ENCODE measurements around the gene LMO7.

The LMO7 gene

DNA sequence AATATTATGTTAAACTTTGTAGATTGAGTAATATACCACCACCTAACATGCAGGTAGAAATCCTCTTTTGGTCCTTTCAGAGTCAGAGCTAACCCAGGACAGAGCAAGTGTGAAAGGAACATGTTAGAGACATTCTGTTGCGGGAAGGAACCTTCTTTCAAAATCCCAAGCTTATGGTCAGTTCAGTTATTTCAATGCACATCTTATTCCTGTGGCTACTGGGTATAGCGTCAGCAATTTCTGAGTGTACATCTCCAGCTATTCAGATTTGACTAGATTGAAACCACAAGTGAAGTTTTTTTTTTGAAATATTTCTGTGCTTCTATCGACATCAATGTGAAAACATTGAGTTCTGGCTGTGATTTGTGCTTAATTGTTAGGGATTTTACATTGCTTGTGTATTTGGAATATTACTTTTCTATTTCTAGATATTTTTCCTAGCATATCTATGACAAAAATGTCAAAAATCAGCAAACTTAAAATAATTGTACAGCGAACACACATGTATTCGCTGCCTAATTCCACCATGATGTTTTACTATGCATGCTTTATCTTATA, 165.3 kb downstream of the LMO7 start:
- DNase-seq (ENCODE audit: low spot score) = no peak

DNA sequence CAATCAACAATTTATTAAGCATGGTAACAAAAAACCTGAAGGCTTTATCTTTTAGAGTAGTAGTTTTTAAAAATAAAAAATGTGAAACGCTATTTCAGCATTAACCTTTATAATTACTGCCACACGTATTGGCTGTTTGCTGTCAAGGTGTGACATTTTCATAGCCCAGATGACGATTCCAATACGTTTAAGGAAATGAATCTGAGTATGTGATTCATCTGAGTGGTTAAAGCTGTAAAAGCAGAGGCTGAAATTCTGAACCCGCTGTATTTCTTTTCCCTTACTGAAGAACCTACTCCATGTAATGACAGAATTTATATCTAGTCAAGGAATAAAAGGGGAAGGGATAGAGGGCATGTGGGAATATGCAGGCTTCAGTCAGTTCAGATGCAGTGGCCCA, 166.0 kb downstream of the LMO7 start:
- no peak for DNase-seq (ENCODE audit: low spot score)

DNA sequence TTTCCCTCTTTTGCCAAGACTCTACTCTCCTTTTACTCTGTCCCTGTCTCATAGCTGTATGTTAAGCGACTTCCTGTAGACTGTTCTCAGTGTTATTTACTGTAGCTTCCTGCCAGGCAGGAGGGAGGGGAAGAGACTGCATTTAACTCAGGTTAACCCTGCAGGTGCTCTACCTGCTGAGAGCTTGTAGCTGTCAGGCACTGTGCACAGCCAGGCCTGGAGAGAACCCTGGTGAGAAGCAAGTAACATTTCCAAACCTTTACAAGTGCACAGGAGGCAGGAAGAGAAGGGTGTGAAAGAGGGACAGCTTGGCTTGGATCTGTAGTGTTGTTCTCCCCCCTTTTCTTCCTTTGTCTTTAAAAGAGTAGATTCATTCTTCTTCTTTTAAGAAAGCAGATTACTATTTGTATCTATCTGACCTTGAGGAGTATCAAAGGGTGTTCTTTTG, 167.1 kb downstream of the LMO7 start:
- no peak for DNase-seq (ENCODE audit: low spot score)

DNA sequence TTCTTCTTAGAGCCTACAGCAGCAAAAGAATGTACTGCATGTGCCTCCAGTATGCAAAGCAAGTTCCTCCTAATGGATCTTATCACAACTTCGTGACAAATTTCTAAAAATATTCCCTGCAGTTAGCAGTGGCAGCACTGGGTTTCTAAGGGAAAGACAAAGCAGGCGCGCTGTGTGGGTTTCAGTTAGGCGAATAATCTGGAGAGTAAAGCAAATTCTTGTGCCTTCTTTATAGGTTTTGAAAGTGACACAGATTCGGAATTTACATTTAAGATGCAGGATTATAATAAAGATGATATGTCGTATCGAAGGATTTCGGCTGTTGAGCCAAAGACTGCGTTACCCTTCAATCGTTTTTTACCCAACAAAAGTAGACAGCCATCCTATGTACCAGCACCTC, 167.9 kb downstream of the LMO7 start:
- no peak for DNase-seq (ENCODE audit: low spot score)

DNA sequence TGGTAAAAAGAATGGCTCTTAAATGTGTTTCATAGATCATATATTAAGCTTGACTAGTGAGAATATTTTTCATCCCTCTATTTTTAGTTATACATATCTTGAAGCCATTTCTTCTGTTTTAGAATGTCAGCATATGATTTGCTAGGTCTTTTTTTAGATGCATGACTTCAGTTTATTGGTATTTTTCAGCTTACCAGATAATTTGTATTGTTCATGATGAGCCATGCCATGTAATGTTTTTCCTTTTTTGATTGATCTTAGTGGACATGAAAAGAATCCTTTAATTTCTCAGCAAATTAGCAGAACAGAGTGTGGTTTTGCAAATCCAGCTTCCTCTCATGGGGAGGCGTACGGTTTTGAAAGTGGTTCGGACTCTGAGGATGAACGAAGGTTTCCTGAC, 168.5 kb downstream of the LMO7 start:
- DNase-seq (ENCODE audit: low spot score) = no peak

DNA sequence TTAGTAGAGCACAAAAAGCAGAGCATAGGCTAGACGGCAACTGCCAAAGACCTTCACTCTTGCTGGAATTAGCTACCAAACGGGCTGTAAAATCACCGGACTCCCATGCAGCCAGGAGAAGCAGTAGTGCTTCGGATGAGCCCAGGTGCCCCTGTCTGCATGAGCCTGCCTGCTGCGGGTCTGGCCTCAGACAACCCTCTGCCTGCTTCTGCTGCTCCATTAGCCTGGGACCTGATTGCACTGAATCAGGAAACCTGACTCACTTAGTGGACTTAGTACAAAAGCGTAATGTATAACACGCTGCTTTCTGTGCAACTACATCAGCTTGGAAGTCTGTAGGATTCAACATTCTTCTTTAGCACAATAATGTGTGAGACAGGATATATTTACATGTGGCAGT, 170.0 kb downstream of the LMO7 start:
- no peak for DNase-seq (ENCODE audit: low spot score)

DNA sequence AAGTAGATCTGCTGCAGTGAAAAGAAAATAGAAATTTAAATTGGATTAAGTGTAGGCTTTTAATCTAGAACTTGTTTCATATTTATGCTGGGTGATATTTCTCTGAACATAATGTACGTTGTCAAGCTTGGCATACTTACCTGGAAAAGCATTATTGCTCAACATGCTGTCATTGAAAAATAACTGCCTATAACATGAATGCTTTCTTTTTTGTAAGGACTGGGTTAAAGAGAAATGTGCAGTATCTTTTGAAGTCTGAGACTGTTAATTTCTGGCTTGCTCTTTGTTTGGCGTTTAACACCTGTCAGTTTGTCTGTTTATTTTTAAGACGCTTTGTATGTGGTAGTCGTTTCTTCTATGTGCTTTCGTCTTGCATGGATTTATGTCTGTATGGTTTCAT, 175.2 kb downstream of the LMO7 start:
- DNase-seq (ENCODE audit: low spot score) = no peak

DNA sequence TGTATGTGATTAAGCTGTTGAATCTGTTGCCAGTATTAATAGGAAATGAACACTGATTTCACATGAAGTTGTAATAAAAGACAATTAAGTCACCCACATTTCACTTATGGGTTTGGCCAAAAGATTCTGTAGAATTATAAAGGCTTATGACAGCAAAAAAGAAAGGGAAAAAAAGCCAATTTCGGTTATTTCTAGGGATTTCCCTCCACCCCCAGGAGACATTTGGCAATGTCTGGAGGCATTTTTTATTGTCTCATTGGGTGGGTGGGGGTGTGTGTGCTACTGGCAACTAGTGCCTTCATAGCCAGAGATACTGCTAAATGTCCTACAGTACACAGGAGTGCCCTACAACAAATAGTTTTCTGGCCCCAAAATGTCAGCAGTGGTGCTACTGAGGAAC, 175.7 kb downstream of the LMO7 start:
- DNase-seq (ENCODE audit: low spot score) = no peak

DNA sequence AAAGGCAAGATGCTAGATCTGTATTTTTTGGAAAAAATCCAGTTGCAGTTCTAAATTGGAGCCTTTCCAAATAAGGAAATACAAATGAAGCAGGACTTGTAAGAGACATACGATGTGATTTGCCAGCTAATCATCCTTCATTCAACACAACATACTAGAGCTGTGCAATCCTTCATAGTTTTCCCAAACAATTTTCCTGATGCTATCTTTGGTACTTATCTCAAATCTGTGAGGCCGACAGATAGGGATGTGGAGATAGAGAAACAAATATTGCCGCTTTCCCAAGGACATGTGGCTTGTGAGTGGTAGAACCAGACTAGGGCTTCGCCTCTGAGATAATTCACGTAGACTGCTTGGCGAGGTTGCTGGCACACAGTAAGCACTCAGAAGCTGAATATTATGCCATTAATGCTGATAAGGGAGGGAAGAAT, 176.6 kb downstream of the LMO7 start:
- DNase-seq (ENCODE audit: low spot score) = no peak

DNA sequence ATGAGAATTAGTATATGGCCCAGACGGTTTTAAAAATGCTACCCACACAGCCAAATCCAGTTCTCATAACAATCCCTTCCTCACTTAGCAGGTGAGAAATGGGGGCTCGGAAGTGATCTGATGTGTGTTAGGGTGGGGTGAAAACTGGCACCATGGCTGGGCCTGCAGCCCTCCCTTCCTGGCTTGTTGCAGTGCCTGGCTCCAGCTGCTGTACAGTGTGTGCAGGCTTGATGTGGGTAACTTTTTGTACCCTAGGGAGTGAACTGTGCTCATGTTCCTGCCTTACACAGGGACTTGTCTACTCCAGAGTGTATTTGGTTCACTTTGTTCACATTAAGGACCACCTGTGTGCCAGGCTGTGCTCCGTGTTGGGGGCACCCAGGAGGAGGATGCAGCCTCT, 177.2 kb downstream of the LMO7 start:
- no peak for DNase-seq (ENCODE audit: low spot score)

DNA sequence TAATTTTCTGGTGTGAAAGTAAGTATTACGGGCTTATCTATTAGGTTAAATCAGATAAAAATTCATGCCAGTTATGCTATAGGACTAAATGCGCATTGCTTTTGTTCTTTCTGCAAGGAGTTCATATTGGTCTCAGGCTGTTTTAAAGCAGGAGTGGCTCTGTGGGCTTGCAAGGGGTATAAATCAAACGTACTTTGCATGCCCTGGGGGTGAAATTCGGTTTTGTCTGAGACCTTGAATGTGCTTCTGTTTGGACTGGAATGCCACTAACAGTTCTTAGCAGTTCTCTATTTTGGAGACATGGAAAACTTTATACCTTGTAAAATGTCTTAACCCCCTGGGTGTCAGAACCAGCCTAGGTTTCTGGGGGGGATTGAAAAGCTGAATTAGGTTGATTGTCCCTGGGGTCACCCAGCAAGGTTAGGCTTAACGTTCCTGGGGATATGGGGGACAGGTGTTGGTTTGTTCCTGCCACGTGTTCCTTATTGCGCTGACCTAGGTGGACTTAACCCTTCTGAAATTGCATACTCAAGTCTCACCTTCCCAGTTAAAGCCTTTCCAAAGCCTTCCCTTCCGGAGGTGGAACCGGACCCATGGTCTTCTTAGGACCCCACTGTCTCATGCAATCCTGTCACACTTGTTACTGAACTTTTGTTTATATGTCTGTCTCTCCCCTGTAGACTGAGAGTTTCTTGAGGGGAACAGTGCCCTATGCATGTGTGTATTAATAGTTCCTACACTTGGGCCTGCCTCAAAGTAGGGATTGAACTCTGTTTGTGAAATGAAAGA, 182.2 kb downstream of the LMO7 start:
- no peak for DNase-seq (ENCODE audit: low spot score)

DNA sequence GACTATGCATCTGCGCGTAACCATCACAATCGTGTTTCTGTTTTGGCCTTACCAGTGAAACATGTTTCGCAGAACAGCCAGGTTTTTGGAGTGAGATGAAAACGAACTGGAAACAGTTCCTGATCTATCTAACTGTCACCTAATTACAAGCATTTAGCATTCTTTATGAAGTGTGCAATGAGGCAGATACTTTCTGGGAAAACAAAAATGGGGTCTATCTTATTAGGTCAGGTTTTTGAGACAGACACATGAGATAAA, 182.8 kb downstream of the LMO7 start:
- no peak for DNase-seq (ENCODE audit: low spot score)

DNA sequence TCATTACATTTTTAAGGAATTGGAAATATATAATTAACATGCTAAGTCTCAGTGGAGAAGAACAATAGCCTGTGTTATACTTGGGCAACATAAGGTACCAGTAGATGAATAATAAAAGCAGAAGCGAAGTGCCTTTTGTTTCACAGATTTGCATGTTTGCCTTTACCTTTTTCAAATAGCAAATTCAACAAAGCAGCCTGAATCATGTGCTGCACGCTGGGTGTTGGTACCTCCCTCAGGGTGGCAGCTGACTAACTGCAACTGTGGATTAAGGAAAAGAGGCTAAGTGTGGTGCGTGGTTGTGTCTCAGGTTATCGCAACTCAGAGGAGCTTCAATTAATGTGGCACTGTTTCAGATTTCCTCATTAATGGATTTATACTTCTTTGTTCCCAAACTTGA, 189.0 kb downstream of the LMO7 start:
- no peak for DNase-seq (ENCODE audit: low spot score)

DNA sequence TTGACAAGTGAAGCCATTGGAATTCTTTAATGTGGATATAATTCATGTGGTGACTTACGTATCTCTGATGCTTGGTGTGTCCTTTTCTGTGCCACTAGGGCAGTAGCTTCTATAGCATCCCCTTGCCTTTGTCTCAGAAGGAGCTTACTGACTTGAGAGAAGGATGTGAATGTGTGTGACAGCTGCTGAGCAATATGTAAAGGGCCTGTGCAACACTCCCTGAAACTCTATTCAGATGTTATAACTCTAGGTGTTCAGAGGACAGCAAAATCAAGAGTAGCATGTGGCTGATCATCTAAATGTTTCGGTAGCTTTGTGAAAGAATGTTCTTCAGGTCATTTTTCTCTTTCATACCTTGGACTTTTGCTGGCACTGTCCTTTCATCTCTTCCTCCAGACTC, 189.5 kb downstream of the LMO7 start:
- DNase-seq (ENCODE audit: low spot score) = no peak

DNA sequence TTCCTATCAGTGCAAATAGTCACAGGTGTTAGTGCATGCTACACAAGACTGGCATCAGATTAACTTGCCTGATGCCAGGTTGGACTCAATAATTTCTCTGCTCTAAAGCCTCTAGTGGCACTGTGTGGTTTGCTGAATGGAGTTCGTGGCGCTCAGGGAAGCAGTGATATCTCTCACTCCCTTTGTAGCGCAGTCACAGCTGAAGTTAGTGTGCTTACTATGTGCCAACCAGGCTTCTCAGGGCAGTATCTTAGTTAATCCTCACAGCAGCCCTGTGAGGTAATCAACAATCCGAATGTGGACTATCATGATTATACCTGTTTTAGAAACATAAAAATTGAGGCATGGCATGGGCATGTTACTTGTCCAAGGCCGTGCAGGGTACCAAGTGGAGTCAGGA, 190.3 kb downstream of the LMO7 start:
- no peak for DNase-seq (ENCODE audit: low spot score)

DNA sequence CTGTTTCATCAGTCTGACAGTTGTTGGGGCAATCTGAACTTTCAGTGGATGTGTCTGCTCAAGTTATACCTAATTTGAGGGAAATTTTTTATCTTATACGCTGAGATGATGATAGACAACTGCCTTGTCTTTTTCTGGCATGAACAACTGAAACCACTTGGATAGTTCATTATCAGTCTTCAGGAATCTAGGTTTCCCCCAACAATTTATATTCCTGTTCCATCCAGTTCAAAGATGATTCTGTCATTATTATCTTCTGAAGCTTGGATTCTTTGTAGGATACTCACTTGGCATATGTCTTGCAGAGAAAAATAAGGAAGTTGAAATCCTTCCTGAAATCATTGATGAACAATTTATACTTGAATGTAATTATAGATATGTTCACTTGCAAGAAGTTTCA, 193.7 kb downstream of the LMO7 start:
- no peak for DNase-seq (ENCODE audit: low spot score)

DNA sequence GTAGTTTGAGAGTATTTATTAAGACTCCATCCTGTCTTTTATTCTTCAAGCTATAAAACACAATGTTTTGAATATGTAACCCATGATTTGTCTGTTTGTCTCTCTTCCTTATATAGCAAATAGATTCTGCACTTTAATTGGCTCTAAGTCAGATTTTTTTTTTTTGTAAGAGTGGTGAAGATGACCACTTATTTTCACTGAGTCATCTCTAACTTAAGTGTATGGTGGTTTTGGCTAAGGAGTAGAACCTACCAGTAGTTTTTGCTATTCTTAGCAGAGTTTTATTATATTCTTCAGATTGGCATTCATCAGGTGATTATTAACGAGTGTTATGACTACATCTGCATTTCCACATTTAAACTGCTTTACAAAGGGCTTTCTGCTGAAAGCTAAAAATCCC, 194.7 kb downstream of the LMO7 start:
- DNase-seq (ENCODE audit: low spot score) = no peak

DNA sequence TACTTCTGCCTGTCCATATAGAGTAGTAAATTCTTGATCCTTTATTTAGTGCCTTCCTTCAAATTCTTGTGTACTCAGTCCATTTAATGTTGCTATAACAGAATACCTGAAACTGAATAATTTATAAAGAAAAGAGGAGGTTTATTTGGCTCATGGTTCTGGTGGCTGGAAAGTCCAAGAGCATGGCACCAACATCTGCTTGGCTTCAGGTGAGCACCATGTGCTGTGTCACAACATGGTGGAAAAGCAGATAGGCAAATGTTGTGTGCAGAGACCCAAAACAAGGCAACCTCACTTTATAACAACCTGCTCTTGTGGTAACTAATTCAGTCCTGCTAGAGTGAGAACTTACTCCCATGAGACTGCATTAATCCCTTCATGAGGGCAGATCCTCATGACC, 195.3 kb downstream of the LMO7 start:
- DNase-seq (ENCODE audit: low spot score) = no peak

DNA sequence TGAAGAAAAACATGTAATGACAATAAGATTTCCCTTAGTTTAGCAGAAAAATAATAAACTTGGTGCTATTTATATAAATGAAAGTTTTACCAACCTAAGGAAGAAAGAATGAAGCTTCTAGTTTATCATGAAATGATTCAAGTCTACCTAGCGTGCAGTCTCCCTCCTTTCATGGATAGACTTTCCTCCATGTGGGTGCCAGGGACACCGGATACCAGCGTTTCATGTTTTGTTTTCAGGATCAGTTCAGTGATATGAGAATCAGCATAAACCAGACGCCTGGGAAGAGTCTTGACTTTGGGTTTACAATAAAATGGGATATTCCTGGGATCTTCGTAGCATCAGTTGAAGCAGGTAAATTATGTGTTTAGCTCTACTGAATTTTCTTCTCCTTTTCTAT, 196.7 kb downstream of the LMO7 start:
- no peak for DNase-seq (ENCODE audit: low spot score)

DNA sequence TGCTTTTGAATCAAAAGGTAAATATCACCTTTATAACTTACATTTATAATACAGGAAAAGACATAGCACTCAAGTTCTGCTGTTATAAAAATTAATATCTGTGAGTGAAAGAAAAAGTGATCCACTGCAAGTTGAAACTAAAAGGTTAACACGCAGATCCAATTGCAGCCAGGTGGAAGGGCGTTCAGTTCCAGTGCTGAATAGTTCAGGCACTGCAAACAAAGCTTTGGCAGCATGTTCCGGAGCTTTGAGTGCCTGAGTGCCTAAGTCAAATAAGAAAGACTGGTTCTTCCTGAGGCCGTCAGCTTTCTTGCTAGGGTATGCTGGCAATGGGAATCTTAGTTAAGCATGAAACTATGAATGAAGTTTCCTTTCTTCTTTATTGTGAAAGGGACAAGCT, 200.3 kb downstream of the LMO7 start:
- DNase-seq (ENCODE audit: low spot score) = no peak

DNA sequence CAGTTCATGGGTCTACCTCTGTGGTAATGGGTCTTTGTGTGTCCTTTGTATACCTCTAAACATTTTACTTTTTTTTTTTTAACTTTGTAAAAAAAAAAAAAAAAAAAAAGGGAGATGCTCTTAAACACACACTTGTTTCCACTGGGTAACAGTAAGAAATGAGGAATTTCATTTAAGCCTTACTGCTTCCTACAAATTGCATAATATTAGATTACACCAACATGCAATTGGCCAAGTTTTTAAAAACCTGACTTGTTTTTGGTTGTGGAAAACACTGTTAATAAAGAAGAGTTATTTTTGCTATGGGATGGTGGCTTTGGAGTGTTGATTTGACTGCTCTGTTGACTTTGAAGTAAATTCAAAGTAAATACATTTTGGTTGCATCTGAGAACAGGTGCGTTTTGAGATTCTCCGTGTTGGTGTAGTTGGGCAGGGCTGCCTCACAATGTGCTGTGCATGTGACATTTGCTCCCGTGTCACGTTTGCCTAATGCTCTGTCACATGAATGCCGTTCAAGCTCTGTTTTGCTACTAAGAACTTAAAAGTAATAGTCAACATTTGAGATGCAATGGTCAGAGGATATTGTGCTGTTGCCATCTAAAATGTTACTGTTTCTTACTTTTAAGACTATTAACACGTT, 202.4 kb downstream of the LMO7 start:
- DNase-seq (ENCODE audit: low spot score) = no peak

DNA sequence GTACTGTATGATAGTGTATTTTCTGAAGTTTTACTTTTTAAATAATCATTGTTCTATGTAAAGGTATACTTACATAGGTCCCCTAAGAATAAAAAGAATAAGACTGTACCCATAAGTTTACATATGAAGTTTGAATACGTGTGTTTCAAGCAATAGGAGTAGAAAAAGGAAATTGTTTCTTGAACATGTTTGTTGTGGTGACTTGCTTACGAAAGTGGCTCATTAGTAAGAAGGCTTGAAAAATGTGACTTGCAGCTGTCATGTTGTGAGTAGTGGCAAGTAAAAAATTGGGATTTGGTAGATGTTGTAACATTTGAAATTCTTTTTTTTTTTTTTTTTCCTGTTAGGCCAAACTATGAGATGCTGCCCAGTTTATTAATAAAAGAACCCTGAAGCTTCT, 203.3 kb downstream of the LMO7 start:
- no peak for DNase-seq (ENCODE audit: low spot score)

DNA sequence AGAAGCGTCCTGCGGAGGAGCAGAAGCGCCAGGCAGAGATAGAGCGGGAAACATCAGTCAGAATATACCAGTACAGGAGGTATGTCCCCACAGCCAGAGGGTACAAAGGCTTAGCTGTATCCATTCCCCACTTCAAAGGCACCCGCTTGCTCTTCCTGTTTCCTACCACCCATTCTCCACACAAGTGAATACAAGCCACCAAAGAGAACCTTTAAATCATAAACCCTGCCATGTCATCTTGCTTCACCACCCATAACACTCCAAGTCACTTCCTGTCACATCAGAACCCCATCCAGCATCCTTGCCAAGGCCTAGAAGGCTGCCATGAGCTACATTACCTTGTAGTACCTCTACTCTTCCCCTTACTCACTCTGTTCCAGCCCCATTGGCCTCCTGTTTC, 205.8 kb downstream of the LMO7 start:
- DNase-seq (ENCODE audit: low spot score) = no peak

DNA sequence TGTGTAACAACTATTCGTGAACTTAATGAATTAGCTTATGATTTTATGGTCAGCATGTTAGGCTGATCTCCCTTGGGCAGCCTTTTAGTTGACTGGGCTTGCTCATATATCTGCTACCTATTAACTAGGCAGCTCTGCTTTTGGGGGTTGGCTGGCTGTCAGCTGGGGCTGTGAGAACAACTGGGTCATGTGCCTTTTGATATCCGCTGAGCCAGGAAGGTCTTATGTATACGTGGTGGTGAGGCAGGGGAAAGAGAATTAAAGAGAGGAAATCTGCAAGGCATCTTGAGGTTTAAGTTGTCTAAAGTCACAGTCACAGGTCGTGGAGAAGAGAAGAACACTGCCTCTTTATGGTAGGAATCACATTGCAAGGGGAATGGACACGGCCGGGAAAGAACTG, 206.9 kb downstream of the LMO7 start:
- no peak for DNase-seq (ENCODE audit: low spot score)
